K562 (cell line): Measurements from ENCODE around the gene GPR176. TPM values are rescaled to one million over a fixed set of nuclear protein-coding genes. Genes with fewer than 3 reads are reported as not detected.

ENCODE experiments used
- CREB1 ChIP-seq, 2 experiments: sonication (generic) in 1 of 2; formaldehyde crosslinking in 1 of 2; IDR thresholded peaks; 2 replicates each; pipeline versions ENCODE4 v1.6.1 to v1.8.0; 2012 to 2022; ENCODE audit warnings: inconsistent platforms in 1 of 2, mild to moderate bottlenecking in 1 of 2, missing genetic modification reagents in 1 of 2, moderate library complexity in 1 of 2
- KAT8 ChIP-seq: fragments of 450-650 bp; IDR thresholded peaks from 2 replicates; pipeline ENCODE4 v1.6.1; 2016; ENCODE audit warnings: low read depth, mild to moderate bottlenecking
- L3MBTL2 ChIP-seq: fragments of 450-650 bp; IDR thresholded peaks from 2 replicates; pipeline ENCODE4 v1.6.1; 2016; ENCODE audit warnings: mild to moderate bottlenecking, moderate library complexity
- ZNF212 ChIP-seq: fragments of 450-650 bp; formaldehyde crosslinking; IDR thresholded peaks from 2 replicates; pipeline ENCODE4 v1.4.0; 2020; ENCODE audit warnings: mild to moderate bottlenecking
- ZNF324 ChIP-seq: fragments of 250-450 bp; sonication (Bioruptor Pico); IDR thresholded peaks from 2 replicates; pipeline ENCODE4 v1.4.0; 2020; ENCODE audit warnings: mild to moderate bottlenecking
- ZNF384 ChIP-seq: IDR thresholded peaks from 2 replicates; pipeline ENCODE4 v1.6.1; 2012; ENCODE audit warnings: low read depth, low read length, improper control_type of control experiment
- ZNF551 ChIP-seq: fragments of 250-450 bp; sonication (Bioruptor Pico); IDR thresholded peaks from 2 replicates; pipeline ENCODE4 v1.5.0; 2021; ENCODE audit warnings: mild to moderate bottlenecking, moderate library complexity
- ZNF695 ChIP-seq: fragments of 450-650 bp; formaldehyde crosslinking; IDR thresholded peaks from 2 replicates; pipeline ENCODE4 v1.4.0; 2020; ENCODE audit warnings: mild to moderate bottlenecking, moderate library complexity
- ZNF780A ChIP-seq: fragments of 250-450 bp; sonication (Bioruptor Pico); IDR thresholded peaks from 2 replicates; pipeline ENCODE4 v1.5.0; 2021; ENCODE audit warnings: mild to moderate bottlenecking
- polyA plus RNA-seq, 8 experiments: library from polyadenylated mRNA; depleted of rRNA in 4 of 8; stranded (reverse) in 5 of 8; unstranded in 3 of 8; fragments of >200 nt; fragmentation: Nextera tagmentation in 2 of 8; fragmentation: Illumina TruSeq in 1 of 8; extraction: Ambion mirVana in 2 of 8; extraction: Trizol in 1 of 8; gene quantifications; 2 replicates each; pipeline versions ENCODE4 v1.2.1 to v1.2.3, GENCODE V29; 2011 to 2014; ENCODE audit warnings: inconsistent platforms in 1 of 8, missing spikeins in 1 of 8
- total RNA-seq, 7 experiments: library from RNA; depleted of rRNA in 6 of 7; stranded (reverse); fragments of >200 nt in 6 of 7; fragmentation: Illumina TruSeq in 2 of 7; extraction: Trizol in 2 of 7; gene quantifications; 2 replicates each; pipeline versions ENCODE4 v1.2.1 to v1.2.3, GENCODE V29; 2011 to 2021; ENCODE audit warnings: low replicate concordance in 1 of 7
- TF ChIP-seq, protein P1 (sequence below), 2 experiments: fragments of 450-650 bp; formaldehyde crosslinking in 1 of 2; IDR thresholded peaks; 2 replicates each; pipeline versions ENCODE4 v1.4.0 to v1.6.1; 2014 to 2020; ENCODE audit warnings: mild to moderate bottlenecking in 2 of 2, borderline replicate concordance in 1 of 2, low read depth in 1 of 2
- TF ChIP-seq, protein P2 (sequence below): fragments of 450-650 bp; formaldehyde crosslinking; IDR thresholded peaks from 2 replicates; pipeline ENCODE4 v1.4.0; 2020; ENCODE audit warnings: mild to moderate bottlenecking
- TF ChIP-seq, protein P3 (sequence below), 2 experiments: fragments of 450-650 bp in 1 of 2; sonication (generic) in 1 of 2; formaldehyde crosslinking; conservative IDR thresholded peaks; 2 replicates each; pipeline versions ENCODE4 v1.4.0 to v1.8.1; 2020 to 2022; ENCODE audit warnings: mild to moderate bottlenecking in 1 of 2, missing genetic modification reagents in 1 of 2
- TF ChIP-seq, protein P4 (sequence below): fragments of 250-450 bp; sonication (Bioruptor Pico); IDR thresholded peaks from 2 replicates; pipeline ENCODE4 v1.8.0; 2022; ENCODE audit warnings: inconsistent platforms, mild to moderate bottlenecking, moderate library complexity, borderline replicate concordance
- TF ChIP-seq, protein P5 (sequence below): fragments of 250-450 bp; sonication (Bioruptor Pico); IDR thresholded peaks from 2 replicates; pipeline ENCODE4 v1.8.0; 2022; ENCODE audit warnings: moderate library complexity, mild to moderate bottlenecking, inconsistent platforms

GPR176 gene
- total and polyA plus RNA-seq, 9 of the 15 experiments (the other 6 are each of a cell fraction or from before 2014, with no cell fraction given), result 0.03 to 1.2 (median 0.76) TPM

DNA sequence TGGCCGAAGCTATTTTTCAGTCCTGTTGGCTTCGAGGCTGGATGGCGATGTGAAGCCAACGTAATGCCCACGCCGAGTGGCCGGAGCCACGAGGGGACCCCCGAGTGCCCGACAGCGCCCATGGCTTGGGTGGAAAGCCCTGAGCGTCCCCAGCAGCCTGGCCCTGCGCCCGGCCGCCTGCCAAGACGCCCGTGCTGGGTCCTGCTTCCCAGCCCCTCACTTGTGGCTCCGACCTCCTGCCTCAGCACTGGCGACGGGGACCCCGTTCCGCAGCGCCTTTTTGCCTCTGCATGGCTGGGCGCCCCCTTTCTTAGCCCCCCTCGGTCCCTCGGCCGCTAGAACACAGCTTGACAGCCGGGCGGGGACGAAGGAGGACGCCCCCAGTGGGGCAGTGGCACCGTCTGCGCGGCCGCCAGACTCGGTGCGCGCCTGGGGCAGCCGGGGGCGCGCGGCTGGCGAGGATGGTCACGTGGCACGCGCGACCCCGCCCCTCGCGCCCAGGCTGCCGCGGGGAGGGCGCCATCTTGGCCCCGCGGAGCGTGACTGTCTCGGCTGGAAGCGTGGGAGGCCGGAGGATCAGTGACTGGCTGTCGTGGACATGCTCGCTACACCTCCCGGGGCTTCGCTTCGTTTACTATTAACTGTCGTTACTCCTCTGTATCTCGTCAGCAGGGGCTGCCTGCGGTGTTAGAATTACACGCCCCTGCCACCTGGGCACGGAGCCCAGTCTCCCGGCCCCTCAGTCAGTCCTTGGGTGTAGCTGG lies 626 bp upstream of the GPR176 start (continued):
- TF ChIP-seq, protein P1, sequence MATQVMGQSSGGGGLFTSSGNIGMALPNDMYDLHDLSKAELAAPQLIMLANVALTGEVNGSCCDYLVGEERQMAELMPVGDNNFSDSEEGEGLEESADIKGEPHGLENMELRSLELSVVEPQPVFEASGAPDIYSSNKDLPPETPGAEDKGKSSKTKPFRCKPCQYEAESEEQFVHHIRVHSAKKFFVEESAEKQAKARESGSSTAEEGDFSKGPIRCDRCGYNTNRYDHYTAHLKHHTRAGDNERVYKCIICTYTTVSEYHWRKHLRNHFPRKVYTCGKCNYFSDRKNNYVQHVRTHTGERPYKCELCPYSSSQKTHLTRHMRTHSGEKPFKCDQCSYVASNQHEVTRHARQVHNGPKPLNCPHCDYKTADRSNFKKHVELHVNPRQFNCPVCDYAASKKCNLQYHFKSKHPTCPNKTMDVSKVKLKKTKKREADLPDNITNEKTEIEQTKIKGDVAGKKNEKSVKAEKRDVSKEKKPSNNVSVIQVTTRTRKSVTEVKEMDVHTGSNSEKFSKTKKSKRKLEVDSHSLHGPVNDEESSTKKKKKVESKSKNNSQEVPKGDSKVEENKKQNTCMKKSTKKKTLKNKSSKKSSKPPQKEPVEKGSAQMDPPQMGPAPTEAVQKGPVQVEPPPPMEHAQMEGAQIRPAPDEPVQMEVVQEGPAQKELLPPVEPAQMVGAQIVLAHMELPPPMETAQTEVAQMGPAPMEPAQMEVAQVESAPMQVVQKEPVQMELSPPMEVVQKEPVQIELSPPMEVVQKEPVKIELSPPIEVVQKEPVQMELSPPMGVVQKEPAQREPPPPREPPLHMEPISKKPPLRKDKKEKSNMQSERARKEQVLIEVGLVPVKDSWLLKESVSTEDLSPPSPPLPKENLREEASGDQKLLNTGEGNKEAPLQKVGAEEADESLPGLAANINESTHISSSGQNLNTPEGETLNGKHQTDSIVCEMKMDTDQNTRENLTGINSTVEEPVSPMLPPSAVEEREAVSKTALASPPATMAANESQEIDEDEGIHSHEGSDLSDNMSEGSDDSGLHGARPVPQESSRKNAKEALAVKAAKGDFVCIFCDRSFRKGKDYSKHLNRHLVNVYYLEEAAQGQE (IDR thresholded peaks at IDR 0.05; ENCODE audit: borderline replicate concordance), result peak; percentile 70
- TF ChIP-seq, protein P1 (CRISPR knock-in tag; IDR thresholded peaks at IDR 0.05; ENCODE audit: low read depth), result no peak
- TF ChIP-seq ZNF551, result no peak
- no peak for TF ChIP-seq ZNF324
- no peak for TF ChIP-seq ZNF695
- TF ChIP-seq ZNF212 (CRISPR knock-in tag), result no peak
- TF ChIP-seq ZNF780A (CRISPR knock-in tag), result no peak
- TF ChIP-seq L3MBTL2, result peak; percentile 98
- TF ChIP-seq KAT8, result no peak
- TF ChIP-seq, protein P2, sequence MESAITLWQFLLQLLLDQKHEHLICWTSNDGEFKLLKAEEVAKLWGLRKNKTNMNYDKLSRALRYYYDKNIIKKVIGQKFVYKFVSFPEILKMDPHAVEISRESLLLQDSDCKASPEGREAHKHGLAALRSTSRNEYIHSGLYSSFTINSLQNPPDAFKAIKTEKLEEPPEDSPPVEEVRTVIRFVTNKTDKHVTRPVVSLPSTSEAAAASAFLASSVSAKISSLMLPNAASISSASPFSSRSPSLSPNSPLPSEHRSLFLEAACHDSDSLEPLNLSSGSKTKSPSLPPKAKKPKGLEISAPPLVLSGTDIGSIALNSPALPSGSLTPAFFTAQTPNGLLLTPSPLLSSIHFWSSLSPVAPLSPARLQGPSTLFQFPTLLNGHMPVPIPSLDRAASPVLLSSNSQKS (CRISPR knock-in tag), result no peak
- TF ChIP-seq, protein P3, sequence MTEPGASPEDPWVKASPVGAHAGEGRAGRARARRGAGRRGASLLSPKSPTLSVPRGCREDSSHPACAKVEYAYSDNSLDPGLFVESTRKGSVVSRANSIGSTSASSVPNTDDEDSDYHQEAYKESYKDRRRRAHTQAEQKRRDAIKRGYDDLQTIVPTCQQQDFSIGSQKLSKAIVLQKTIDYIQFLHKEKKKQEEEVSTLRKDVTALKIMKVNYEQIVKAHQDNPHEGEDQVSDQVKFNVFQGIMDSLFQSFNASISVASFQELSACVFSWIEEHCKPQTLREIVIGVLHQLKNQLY (CRISPR knock-in tag; conservative IDR thresholded peaks at IDR 0.05), result no peak
- TF ChIP-seq, protein P4, sequence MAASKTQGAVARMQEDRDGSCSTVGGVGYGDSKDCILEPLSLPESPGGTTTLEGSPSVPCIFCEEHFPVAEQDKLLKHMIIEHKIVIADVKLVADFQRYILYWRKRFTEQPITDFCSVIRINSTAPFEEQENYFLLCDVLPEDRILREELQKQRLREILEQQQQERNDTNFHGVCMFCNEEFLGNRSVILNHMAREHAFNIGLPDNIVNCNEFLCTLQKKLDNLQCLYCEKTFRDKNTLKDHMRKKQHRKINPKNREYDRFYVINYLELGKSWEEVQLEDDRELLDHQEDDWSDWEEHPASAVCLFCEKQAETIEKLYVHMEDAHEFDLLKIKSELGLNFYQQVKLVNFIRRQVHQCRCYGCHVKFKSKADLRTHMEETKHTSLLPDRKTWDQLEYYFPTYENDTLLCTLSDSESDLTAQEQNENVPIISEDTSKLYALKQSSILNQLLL (CRISPR knock-in tag), result no peak
- TF ChIP-seq ZNF384, result no peak
- TF ChIP-seq, protein P5, sequence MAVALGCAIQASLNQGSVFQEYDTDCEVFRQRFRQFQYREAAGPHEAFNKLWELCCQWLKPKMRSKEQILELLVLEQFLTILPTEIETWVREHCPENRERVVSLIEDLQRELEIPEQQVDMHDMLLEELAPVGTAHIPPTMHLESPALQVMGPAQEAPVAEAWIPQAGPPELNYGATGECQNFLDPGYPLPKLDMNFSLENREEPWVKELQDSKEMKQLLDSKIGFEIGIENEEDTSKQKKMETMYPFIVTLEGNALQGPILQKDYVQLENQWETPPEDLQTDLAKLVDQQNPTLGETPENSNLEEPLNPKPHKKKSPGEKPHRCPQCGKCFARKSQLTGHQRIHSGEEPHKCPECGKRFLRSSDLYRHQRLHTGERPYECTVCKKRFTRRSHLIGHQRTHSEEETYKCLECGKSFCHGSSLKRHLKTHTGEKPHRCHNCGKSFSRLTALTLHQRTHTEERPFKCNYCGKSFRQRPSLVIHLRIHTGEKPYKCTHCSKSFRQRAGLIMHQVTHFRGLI, result no peak
- TF ChIP-seq CREB1 (IDR thresholded peaks at IDR 0.05), result 0 out of 2 replicates have a peak, but pooled peaks have one; percentile 19
- TF ChIP-seq CREB1 (CRISPR knock-in tag; IDR thresholded peaks at IDR 0.05), result no peak
